IgD-negative memory B cell (primary cell): ENCODE measurements around the gene CCND3. TPM values are rescaled to one million over a fixed set of nuclear protein-coding genes. Genes with fewer than 3 reads are reported as not detected.
A peak's percentile ranks its signal among the peaks of the same experiment; 100 is the strongest.

Source experiments
- H3K27ac Mint-ChIP-seq, 3 donors: one replicate each; pipeline ENCODE4 v1.8.0; 2020 to 2022; ENCODE audit warnings: mild to moderate bottlenecking in 3 of 3, mixed read lengths in 3 of 3, moderate library complexity in 1 of 3
- H3K27me3 Mint-ChIP-seq: one replicate; pipeline ENCODE4 v1.8.0; 2021; ENCODE audit warnings: mixed read lengths
- H3K36me3 Mint-ChIP-seq: one replicate; pipeline ENCODE4 v1.8.0; 2020; ENCODE audit warnings: mild to moderate bottlenecking, mixed read lengths
- H3K4me1 Mint-ChIP-seq, 3 donors: one replicate each; pipeline ENCODE4 v1.8.0; 2020 to 2022; ENCODE audit warnings: mixed read lengths in 3 of 3, mild to moderate bottlenecking in 1 of 3
- H3K4me3 Mint-ChIP-seq, 4 donors: one replicate each; pipeline ENCODE4 v1.8.0; 2020 to 2022; ENCODE audit warnings: mild to moderate bottlenecking in 4 of 4, mixed read lengths in 4 of 4, moderate library complexity in 3 of 4
- H3K9me3 Mint-ChIP-seq, 3 donors: one replicate each; pipeline ENCODE4 v1.8.0; 2020 to 2021; ENCODE audit warnings: mixed read lengths in 3 of 3, mild to moderate bottlenecking in 1 of 3
- polyA plus RNA-seq: library from polyadenylated mRNA; unstranded; fragments of 300-500 nt; fragmentation: Illumina TruSeq; gene quantifications from one replicate; pipeline ENCODE4 v1.2.3, GENCODE V29; 2021

CCND3 gene
- polyA plus RNA-seq, result 309 TPM

DNA sequence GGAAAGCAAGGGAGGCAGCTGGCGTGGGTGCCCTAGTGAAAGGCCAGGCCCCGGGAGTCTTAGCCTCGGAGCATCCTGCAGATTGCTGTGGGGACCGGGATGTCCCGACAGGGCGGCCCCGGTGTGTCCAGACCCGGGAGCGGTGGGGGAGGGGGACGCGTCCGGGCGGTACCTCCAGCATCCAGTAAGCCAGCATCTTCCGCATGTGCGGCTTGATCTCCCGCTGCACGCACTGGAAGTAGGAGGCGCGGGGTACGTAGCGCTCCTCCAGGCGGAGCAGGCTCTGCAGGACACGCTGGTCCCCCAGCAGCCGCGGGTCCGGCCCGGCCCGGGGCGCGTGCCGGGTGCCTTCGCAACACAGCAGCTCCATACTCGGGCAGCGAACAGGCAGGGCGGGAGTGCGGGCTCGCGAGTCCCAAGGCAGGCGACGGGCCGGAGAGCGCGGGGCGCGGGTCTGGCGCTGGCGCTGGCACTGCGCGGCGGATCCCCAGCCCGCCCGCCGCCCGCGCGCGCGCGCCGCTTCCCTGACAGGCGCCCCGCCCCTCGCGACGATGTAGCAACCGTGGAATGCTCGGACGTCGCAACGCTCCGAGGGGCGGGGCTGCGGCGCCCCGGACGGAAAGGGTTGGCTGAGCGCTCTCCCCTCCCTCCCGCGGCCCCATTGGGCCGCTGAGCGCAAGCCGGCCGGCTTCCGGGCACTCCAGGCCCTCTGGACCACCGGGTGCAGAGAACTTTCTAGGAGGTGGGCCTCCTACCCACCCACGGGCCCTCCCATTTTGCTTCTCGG, at the start of gene CCND3:
Gene CCND3, minus strand, starts transcription at position 529 of the 787 bp plus-strand sequence. Its CDS starts 159 bp downstream, at position 370.
- H3K4me1 Mint-ChIP-seq, result peaks cover 31 to 39% (median 39%) of the 10 kb centered on the region in 3 donors
- H3K4me3 Mint-ChIP-seq, result peak within 1 kb of the TSS; percentile 86 to 97 (median 89)
- H3K27ac Mint-ChIP-seq, result peak within 1 kb of the TSS; percentile 89 to 96 (median 94)
- no peaks in the 10 kb centered on the region for H3K27me3 Mint-ChIP-seq
- H3K9me3 Mint-ChIP-seq, result no peaks in the 10 kb centered on the region
- no peaks in the 10 kb centered on the region for H3K36me3 Mint-ChIP-seq

GRCh38 chr6:41986339-41986738, 44.7 kb upstream of the CCND3 start:
- peaks cover 16 to 35% (median 25%) of the 10 kb centered on the region in 3 donors for H3K4me1 Mint-ChIP-seq
- no peaks in the 10 kb centered on the region for H3K9me3 Mint-ChIP-seq
- H3K4me3 Mint-ChIP-seq, result no peak overlapping the region
- peaks cover 12% of the 10 kb centered on the region for H3K36me3 Mint-ChIP-seq
- H3K27ac Mint-ChIP-seq, result no peak overlapping the region
- H3K27me3 Mint-ChIP-seq, result no peaks in the 10 kb centered on the region

DNA sequence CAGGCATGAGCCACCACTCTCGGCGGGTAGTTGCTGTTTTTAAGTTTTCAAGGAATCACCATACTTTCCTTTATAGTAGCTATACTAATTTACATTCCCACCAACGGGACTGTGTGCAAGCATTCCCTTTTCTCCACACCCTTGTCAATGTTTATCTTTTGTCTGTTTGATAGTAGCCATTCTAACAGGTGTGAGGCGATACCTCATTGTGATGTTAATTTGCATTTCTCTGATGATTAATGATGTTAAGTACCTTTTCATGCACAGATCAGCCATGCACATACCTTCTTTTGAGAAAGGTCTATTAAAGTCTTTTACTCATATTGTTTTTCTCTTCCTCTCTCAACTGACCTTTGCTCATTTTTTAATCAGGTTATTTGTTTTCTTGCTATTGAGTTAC, 43.0 kb upstream of the CCND3 start:
- Mint-ChIP-seq H3K4me3 (no peak overlapping the region), H3K27ac (peak overlapping the region in 1 of 3 donors; percentile 50), H3K27me3 (no peaks in the 10 kb centered on the region), H3K4me1 (peaks cover 23 to 37% (median 35%) of the 10 kb centered on the region in 3 donors), H3K36me3 (peaks cover 11% of the 10 kb centered on the region), H3K9me3 (no peaks in the 10 kb centered on the region)

DNA sequence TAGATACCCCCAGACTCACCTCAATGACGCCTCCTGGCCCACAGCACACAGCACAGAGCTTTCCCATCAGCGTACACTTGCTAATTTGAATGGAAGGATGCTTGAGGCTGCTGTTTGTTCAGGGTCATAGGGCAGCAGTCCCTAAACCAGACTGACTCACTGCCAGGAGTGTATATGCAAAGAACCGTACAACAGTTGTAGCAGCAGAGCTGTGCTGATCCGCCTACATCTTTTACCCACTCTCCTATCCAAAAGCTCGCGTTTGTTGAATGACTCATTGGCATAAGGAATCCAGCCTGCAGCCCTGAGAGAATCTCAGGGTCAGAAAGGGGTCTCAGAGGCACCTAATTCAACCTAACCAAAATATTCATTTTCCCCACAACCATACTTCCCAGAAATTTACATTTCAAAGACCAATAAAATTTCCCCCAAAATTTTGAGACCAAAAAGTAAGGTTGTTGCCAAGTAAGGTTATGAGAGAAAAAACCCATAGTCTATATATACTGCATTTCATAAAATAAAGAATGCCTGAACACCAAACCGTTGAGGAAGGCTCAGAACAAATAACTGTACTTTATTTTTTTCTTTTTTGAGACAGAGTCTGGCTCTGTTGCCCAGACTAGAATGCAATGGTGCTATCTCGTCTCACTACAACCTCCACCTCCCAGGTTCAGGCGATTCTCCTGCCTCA, 35.3 kb upstream of the CCND3 start:
- no peaks in the 10 kb centered on the region for H3K9me3 Mint-ChIP-seq
- H3K27ac Mint-ChIP-seq, result peak overlapping the region in 2 of 3 donors; percentile 11 to 71
- peaks cover 34 to 49% (median 39%) of the 10 kb centered on the region in 3 donors for H3K4me1 Mint-ChIP-seq
- peak overlapping the region in 3 of 4 donors; percentile 26 to 57 (median 37) for H3K4me3 Mint-ChIP-seq
- H3K27me3 Mint-ChIP-seq, result no peaks in the 10 kb centered on the region
- peaks cover 3% of the 10 kb centered on the region for H3K36me3 Mint-ChIP-seq

- H3K27ac Mint-ChIP-seq, result peak overlapping the region; percentile 25 to 82 (median 32)
- H3K27me3 Mint-ChIP-seq, result no peaks in the 10 kb centered on the region
- H3K36me3 Mint-ChIP-seq, result no peaks in the 10 kb centered on the region
- peaks cover 32 to 52% (median 43%) of the 10 kb centered on the region in 3 donors for H3K4me1 Mint-ChIP-seq
- peak overlapping the region in 3 of 4 donors; percentile 17 to 60 (median 37) for H3K4me3 Mint-ChIP-seq
- no peaks in the 10 kb centered on the region for H3K9me3 Mint-ChIP-seq
Observed at GRCh38 chr6:41975276-41975675, 33.7 kb upstream of the CCND3 start.

DNA sequence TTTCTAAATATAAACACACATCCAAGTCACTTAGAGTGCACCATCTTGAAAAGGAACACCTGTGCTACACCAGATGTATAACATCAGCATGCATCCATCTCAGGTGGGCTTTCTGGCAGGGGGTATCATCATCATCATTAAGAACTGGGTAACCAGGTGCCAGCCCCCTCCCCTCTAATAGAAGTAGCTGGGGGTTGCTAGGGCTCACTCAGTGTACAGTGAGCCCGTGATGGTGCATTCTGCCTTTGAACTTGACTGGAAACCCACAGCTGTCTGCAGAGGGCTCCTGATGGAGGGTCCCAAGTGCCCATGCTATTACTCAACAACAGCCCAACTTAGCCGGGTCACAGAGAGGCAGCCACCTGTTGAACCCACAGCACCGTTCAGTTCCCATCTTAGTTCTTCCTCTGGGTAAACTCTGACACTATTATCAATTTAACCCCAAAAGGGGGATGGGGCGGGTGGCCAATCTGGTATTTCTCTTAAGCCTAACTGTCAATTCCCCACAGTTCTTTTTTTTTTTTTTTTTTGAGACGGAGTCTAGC, 32.7 kb upstream of the CCND3 start:
- Mint-ChIP-seq H3K27me3 (no peaks in the 10 kb centered on the region), H3K9me3 (no peaks in the 10 kb centered on the region), H3K36me3 (no peaks in the 10 kb centered on the region), H3K27ac (peak overlapping the region in 2 of 3 donors; percentile 53 to 69), H3K4me1 (peaks cover 26 to 49% (median 37%) of the 10 kb centered on the region in 3 donors), H3K4me3 (peak overlapping the region in 1 of 4 donors; percentile 79)

DNA sequence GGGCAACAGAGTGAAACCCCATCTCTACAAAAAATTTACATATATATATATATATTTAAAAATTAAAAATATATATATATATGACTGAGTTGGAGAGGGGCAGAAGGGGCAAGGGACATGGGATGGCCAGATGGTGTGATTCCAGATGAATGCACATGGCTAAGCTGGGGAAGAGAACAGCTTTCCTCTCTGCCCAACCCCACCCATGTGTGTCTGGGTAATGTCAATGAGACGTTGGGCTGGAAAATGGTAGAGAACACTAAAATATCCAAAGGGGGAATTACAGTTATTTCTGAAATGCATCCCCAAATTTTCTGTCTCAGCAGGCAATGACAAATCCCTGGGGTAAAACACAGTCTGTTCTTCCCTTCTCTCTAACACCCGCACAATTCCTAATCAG, 31.2 kb upstream of the CCND3 start:
- no peaks in the 10 kb centered on the region for H3K36me3 Mint-ChIP-seq
- peak overlapping the region in 1 of 4 donors; percentile 73 for H3K4me3 Mint-ChIP-seq
- H3K9me3 Mint-ChIP-seq, result no peaks in the 10 kb centered on the region
- peak overlapping the region; percentile 57 to 68 (median 59) for H3K27ac Mint-ChIP-seq
- no peaks in the 10 kb centered on the region for H3K27me3 Mint-ChIP-seq
- peaks cover 23 to 49% (median 37%) of the 10 kb centered on the region in 3 donors for H3K4me1 Mint-ChIP-seq

- peaks cover 14 to 33% (median 20%) of the 10 kb centered on the region in 3 donors for H3K4me1 Mint-ChIP-seq
- no peaks in the 10 kb centered on the region for H3K9me3 Mint-ChIP-seq
- H3K27me3 Mint-ChIP-seq, result no peaks in the 10 kb centered on the region
- H3K27ac Mint-ChIP-seq, result peak overlapping the region in 2 of 3 donors; percentile 57 to 71
- peak overlapping the region in 2 of 4 donors; percentile 17 to 79 for H3K4me3 Mint-ChIP-seq
- no peaks in the 10 kb centered on the region for H3K36me3 Mint-ChIP-seq
Observed at GRCh38 chr6:41970436-41970846, 28.8 kb upstream of the CCND3 start.

DNA sequence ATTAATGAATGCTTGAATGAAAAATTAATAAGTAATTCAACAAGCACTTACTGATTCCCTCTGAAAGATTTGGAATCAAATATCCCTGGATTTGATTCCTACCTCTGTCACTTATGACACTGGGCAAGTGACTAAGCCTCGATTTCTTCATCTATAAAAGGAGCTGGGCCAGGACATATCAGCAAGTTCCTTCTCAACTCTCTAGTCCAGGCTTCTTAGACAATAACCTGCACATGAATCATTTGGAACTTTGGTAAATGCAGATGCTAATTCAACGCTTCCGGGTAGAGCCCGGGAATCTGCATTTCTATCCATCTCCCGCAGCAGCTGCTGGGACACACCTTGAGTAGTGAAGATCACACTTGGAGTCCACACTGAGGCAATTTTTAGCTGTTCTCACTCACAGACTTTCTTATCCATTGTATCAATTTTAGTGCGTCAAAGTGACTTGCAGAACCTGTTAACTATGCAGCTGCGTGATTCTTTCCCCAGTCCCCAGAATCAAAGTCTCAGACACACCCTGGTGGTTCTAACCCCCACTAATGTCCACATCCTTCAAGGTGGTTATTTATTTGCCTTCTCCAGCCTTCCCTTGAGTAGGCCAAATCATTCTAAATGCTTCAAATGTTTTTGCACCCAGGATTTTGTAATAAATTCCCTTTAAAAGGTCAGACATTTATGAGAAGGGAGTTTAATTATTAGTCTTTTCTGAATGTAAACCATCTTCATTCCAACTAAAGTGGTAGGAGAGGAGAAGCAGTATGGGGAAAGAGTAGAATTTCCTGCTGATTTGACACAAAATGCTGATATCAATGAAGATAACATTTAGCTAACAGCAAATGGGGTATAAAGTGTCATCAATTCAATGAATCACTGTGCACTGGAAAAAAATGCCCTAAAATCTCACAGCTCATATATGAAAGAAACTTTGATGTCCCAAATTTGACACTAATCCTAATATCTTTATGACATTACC, 26.0 kb upstream of the CCND3 start:
- Mint-ChIP-seq H3K4me1 (peaks cover 4 to 29% (median 14%) of the 10 kb centered on the region in 3 donors), H3K27ac (no peak overlapping the region)

DNA sequence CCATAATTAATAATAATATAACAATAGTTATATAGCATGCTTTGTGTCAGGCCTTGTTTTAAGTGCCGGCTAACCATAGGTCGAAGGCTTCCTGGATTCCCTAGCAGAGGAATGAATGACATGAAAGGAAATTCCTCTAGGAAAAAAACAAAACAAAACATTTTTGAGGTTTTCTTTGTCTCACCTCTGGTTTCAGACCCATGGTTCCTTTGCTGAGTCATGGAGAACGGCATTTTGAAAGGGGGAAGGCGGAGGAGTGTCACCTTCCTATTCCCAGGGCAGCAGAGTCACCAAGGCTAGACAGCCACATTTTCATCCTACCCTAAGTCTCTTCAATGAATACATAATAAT, 25.3 kb upstream of the CCND3 start:
- Mint-ChIP-seq H3K9me3 (no peaks in the 10 kb centered on the region), H3K36me3 (no peaks in the 10 kb centered on the region), H3K4me1 (peaks cover 5 to 27% (median 14%) of the 10 kb centered on the region in 3 donors), H3K27me3 (no peaks in the 10 kb centered on the region), H3K27ac (no peak overlapping the region), H3K4me3 (no peak overlapping the region)

More for the DNA sequence above, 26.0 kb upstream of the CCND3 start:
- H3K4me3 Mint-ChIP-seq, result no peak overlapping the region
- H3K27me3 Mint-ChIP-seq, result no peaks in the 10 kb centered on the region
- H3K36me3 Mint-ChIP-seq, result no peaks in the 10 kb centered on the region
- no peaks in the 10 kb centered on the region for H3K9me3 Mint-ChIP-seq

- Mint-ChIP-seq H3K4me1 (peaks cover 10 to 33% (median 14%) of the 10 kb centered on the region in 3 donors), H3K27ac (peak overlapping the region in 1 of 3 donors; percentile 46), H3K9me3 (no peaks in the 10 kb centered on the region), H3K27me3 (no peaks in the 10 kb centered on the region), H3K4me3 (no peak overlapping the region), H3K36me3 (peaks cover 5% of the 10 kb centered on the region)
Observed at GRCh38 chr6:41966214-41966920, 24.8 kb upstream of the CCND3 start.

- Mint-ChIP-seq H3K9me3 (no peaks in the 10 kb centered on the region), H3K27ac (peak overlapping the region in 2 of 3 donors; percentile 46 to 76), H3K36me3 (peaks cover 5% of the 10 kb centered on the region), H3K4me3 (no peak overlapping the region), H3K27me3 (no peaks in the 10 kb centered on the region), H3K4me1 (peaks cover 9 to 28% (median 10%) of the 10 kb centered on the region in 3 donors)
Observed at GRCh38 chr6:41965429-41966213, 24.0 kb upstream of the CCND3 start.
